Prostate gland (tissue), 2 donors: ENCODE data around the gene CEP43.

Experiments
- CTCF ChIP-seq, 4 experiments: fragments of 200-600 bp in 2 of 4; fragments of 450-650 bp in 2 of 4; sonication (generic) in 2 of 4; IDR thresholded peaks; 1 replicate in 3 of 4; 2 replicates in 1 of 4; pipeline ENCODE4 v1.5.1; 2016 to 2019; ENCODE audit warnings: antibody characterized with exemption in 4 of 4, mild to moderate bottlenecking in 2 of 4, moderate library complexity in 2 of 4
- POLR2A ChIP-seq: fragments of 450-650 bp; IDR thresholded peaks from one replicate; pipeline ENCODE4 v1.6.1; 2016; ENCODE audit warnings: antibody characterized with exemption, mild to moderate bottlenecking

- TF ChIP-seq CTCF (IDR thresholded peaks at IDR 0.05) (no peak), POLR2A (no peak)
Observed at GRCh38 chr6:166987448-166987847, 11.7 kb upstream of the CEP43 start.
